Subcutaneous adipose tissue (tissue), 4 donors: Measurements from ENCODE around the gene NXPH2. TPM values are rescaled to one million over a fixed set of nuclear protein-coding genes. Genes with fewer than 3 reads are reported as not detected.

Source experiments
- CTCF ChIP-seq: fragments of 450-650 bp; IDR thresholded peaks from one replicate; pipeline ENCODE4 v1.5.1; 2016; ENCODE audit warnings: low read depth, mild to moderate bottlenecking, control low read depth, antibody characterized with exemption, moderate library complexity
- total RNA-seq, 4 donors: library from RNA; depleted of rRNA; stranded (reverse); fragments of >200 nt; gene quantifications; one replicate each; pipeline ENCODE4 v1.1.0, GENCODE V29; 2016

NXPH2 gene
- not detected for total RNA-seq

DNA sequence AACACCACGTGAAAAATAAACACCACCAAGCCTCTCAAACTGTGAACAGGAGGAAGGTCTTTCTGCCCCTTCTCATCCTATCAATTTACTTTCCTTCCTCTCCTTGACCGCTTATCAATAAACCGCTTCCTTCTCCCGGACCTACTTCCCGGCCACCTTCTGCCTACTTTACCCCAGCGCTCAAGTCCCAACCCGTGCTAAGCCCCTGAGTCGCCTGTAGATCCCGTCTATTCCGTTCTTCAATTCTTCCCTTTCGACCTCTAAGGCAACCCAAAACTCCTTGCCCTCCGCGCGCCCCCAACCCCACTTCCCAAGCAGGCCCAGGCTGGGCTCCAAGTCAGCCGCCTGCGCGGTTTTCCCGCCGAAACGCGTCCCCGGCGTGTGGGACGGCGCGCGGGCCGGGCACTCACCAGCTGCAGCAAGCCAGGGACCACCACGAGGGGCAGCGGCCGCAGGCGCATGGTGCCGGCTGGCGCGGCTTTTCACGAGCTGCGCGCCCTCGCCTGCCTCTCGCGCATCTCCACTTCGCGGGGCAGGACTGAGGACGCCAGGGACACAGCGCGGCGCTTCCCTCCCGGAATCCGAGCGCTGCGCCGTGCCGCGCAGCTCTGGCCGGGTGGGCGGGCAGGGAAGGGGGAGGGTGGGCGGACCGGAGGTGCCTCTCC lies at the start of gene NXPH2:
Gene NXPH2 (minus strand): TSS at position 610 of the 665 bp plus-strand sequence. CDS start 149 bp downstream, at position 461.
- no peak for TF ChIP-seq CTCF

- no peak for TF ChIP-seq CTCF
Observed at GRCh38 chr2:138829326-138829919, 49.2 kb upstream of the NXPH2 start.

- TF ChIP-seq CTCF, result no peak
Observed at GRCh38 chr2:138827426-138828054, 47.4 kb upstream of the NXPH2 start.

DNA sequence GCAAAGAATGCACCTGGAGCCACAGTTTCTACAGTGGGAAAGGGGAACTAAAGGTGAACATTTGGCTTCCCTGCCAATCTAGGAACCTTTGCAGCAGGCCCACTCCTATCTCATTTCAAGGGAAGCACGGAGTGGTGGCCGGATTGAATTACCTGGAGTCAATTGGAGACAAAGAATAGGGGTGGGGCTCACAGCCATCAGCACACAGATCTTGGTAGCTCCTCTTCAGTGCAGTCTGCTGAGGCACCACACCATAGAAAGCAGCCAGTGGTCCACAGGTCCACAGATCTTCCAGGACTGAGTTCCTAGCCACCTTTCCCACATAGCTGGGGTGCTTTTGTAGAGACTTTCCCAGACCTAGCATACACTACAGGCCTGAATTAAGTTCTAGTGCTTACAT lies 43.5 kb upstream of the NXPH2 start:
- no peak for TF ChIP-seq CTCF

GRCh38 chr2:138819964-138820363 lies 39.8 kb upstream of the NXPH2 start:
- no peak for TF ChIP-seq CTCF

DNA sequence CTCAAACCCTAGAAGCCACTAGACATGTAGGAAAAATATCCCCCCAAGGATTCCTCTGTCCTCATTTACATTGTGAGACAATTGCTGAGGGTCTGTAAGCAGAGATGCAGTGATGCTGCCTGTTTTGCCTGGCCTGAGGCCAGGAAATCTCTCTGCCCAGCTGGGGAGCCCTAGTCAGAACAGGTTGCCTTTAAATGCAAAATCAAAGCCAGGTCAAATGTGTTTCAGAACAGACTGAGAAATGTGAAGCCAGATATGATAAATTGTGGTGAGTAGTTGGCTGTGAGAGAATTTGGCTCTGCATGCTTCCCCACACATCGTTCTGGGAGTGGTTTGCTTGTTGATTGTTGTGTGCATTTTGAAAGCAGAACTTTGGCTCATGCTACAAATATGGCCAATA lies 38.4 kb upstream of the NXPH2 start:
- TF ChIP-seq CTCF, result no peak

GRCh38 chr2:138814123-138814898 lies 34.1 kb upstream of the NXPH2 start:
- no peak for TF ChIP-seq CTCF
